GM12878 (cell line): ENCODE results near the gene ARHGEF10L. TPM values are rescaled to one million over a fixed set of nuclear protein-coding genes. Genes with fewer than 3 reads are reported as not detected.

Experiments used
- ATAC-seq: fragments of 200-7000 bp; cut with Tn5 transposase; 3 replicates; pipeline ENCODE4 v1.9.1; 2020; ENCODE audit warnings: mild to moderate bottlenecking, moderate library complexity
- BruUV-seq: library from RNA; stranded (reverse); fragments of 400-500 nt; replicated peaks from 2 replicates; lab custom pipeline; 2021; lab: Mats Ljungman, UMichigan
- CTCF ChIA-PET: fragments of 300-600 bp; sonication (Branson Sonifier 250); formaldehyde crosslinking; extraction: SDS; loops from one replicate; lab custom pipeline; 2021; ENCODE audit warnings: inconsistent platforms; lab: Yijun Ruan, JAX
- POLR2A ChIA-PET: fragments of 350-600 bp; formaldehyde crosslinking; extraction: SDS; loops from one replicate; lab custom pipeline; 2021; ENCODE audit warnings: inconsistent platforms; lab: Charles Lee
- RAD21 ChIA-PET: fragments of 300-600 bp; sonication (Branson Sonifier 250); formaldehyde crosslinking; loops from one replicate; lab custom pipeline; 2023; ENCODE audit warnings: antibody characterized with exemption; ENCODE audit not compliant: unreplicated experiment; lab: Charles Lee
- SMC1A ChIA-PET: fragments of 300-600 bp; sonication (Branson Sonifier 250); formaldehyde crosslinking; loops from one replicate; lab custom pipeline; 2023; ENCODE audit not compliant: unreplicated experiment, uncharacterized antibody; lab: Charles Lee
- DNase-seq: peaks from one replicate; pipeline ENCODE4 v3.0.0-alpha.2; 2011; ENCODE audit warnings: low read depth, low spot score
- FAIRE-seq: peaks from 3 replicates; lab custom pipeline; 2011; peaks lifted over from hg19 to GRCh38; lab: Jason Lieb, UNC
- H2AFZ ChIP-seq: 2 replicates; pipeline ENCODE4 v1.6.0; 2011; ENCODE audit warnings: low read depth, low read length, control low read depth; ENCODE audit not compliant: control insufficient read depth
- H3K27ac ChIP-seq: 2 replicates; pipeline ENCODE4 v1.5.1; 2011; ENCODE audit warnings: control low read depth; ENCODE audit not compliant: control insufficient read depth, insufficient read depth
- H3K27me3 ChIP-seq, 2 experiments: replicated peaks in 1 of 2; 2 replicates each; pipeline versions ENCODE4 v1.6.0 to v1.6.1; 2011; ENCODE audit warnings: low read length in 1 of 2; ENCODE audit not compliant: control insufficient read depth in 2 of 2, insufficient read depth in 2 of 2
- H3K36me3 ChIP-seq, 2 experiments: 2 replicates each; pipeline ENCODE4 v1.5.1; 2011; ENCODE audit warnings: low read length in 1 of 2; ENCODE audit not compliant: control insufficient read depth in 2 of 2, insufficient read depth in 2 of 2
- H3K4me1 ChIP-seq: 2 replicates; pipeline ENCODE4 v1.6.1; 2011; ENCODE audit warnings: mild to moderate bottlenecking, low read length, moderate library complexity, mixed read lengths; ENCODE audit not compliant: control insufficient read depth, insufficient read depth
- H3K4me2 ChIP-seq: 2 replicates; pipeline ENCODE4 v1.6.0; 2011; ENCODE audit warnings: control low read depth; ENCODE audit not compliant: control insufficient read depth, insufficient read depth
- H3K4me3 ChIP-seq: fragments of 200-600 bp; sonication (generic); 2 replicates; pipeline ENCODE4 v1.5.1; 2016
- H3K79me2 ChIP-seq: 2 replicates; pipeline ENCODE4 v1.6.0; 2011; ENCODE audit warnings: low read length; ENCODE audit not compliant: control insufficient read depth, insufficient read depth
- H3K9ac ChIP-seq: 2 replicates; pipeline ENCODE4 v1.8.0; 2011; ENCODE audit warnings: low read length, control low read depth, mixed read lengths; ENCODE audit not compliant: control insufficient read depth, insufficient read depth
- H3K9me3 ChIP-seq: replicated peaks from 3 replicates; pipeline ENCODE4 v1.5.1; 2011; ENCODE audit warnings: mild to moderate bottlenecking, low read length; ENCODE audit not compliant: control insufficient read depth, insufficient read depth
- H4K20me1 ChIP-seq: 2 replicates; pipeline ENCODE4 v1.6.0; 2011; ENCODE audit not compliant: control insufficient read depth, insufficient read depth
- BCLAF1 ChIP-seq: fragments of 450-650 bp; IDR thresholded peaks from 2 replicates; pipeline ENCODE4 v1.6.1; 2017; ENCODE audit warnings: antibody characterized with exemption, mild to moderate bottlenecking, moderate library complexity
- BHLHE40 ChIP-seq, 2 experiments: fragments of 450-650 bp in 1 of 2; IDR thresholded peaks; 2 replicates each; pipeline ENCODE4 v1.6.1; 2011 to 2017; ENCODE audit warnings: low read depth in 2 of 2, borderline replicate concordance in 1 of 2, improper control_type of control experiment in 1 of 2, low read length in 1 of 2, mild to moderate bottlenecking in 1 of 2
- BMI1 ChIP-seq: fragments of 450-650 bp; IDR thresholded peaks from 2 replicates; pipeline ENCODE4 v1.6.1; 2016; ENCODE audit warnings: mild to moderate bottlenecking, moderate library complexity, borderline replicate concordance
- FOXM1 ChIP-seq: IDR thresholded peaks from 2 replicates; pipeline ENCODE4 v1.6.1; 2012; ENCODE audit warnings: low read depth, mild to moderate bottlenecking, inconsistent platforms, low read length, moderate library complexity
- HSF1 ChIP-seq: fragments of 150-350 bp; IDR thresholded peaks from 2 replicates; pipeline ENCODE4 v1.6.1; 2014; ENCODE audit warnings: mild to moderate bottlenecking, low read depth, low read length
- KDM1A ChIP-seq: fragments of 200-600 bp; sonication (generic); IDR thresholded peaks from 2 replicates; pipeline ENCODE4 v1.6.1; 2016; ENCODE audit warnings: borderline replicate concordance
- MAX ChIP-seq: IDR thresholded peaks from 2 replicates; pipeline ENCODE4 v1.6.1; 2012; ENCODE audit warnings: low read depth, low read length, improper control_type of control experiment
- MEF2B ChIP-seq: fragments of 450-650 bp; IDR thresholded peaks from 2 replicates; pipeline ENCODE4 v1.6.1; 2018; ENCODE audit warnings: mild to moderate bottlenecking, moderate library complexity; ENCODE audit not compliant: partially characterized antibody, poor library complexity, severe bottlenecking
- MXI1 ChIP-seq: fragments of 150-350 bp; IDR thresholded peaks from 2 replicates; pipeline ENCODE4 v1.6.1; 2011; ENCODE audit warnings: low read depth, mild to moderate bottlenecking, inconsistent platforms, low read length, improper control_type of control experiment
- RELA ChIP-seq: fragments of 450-650 bp; IDR thresholded peaks from 2 replicates; pipeline ENCODE4 v1.8.0; 2014; ENCODE audit warnings: borderline replicate concordance; ENCODE audit not compliant: partially characterized antibody
- SIN3A ChIP-seq: IDR thresholded peaks from 2 replicates; pipeline ENCODE4 v1.6.1; 2012; ENCODE audit warnings: low read depth, low read length, improper control_type of control experiment
- STAT3 ChIP-seq: IDR thresholded peaks from 2 replicates; pipeline ENCODE4 v1.6.1; 2011; ENCODE audit warnings: low read depth, low read length, improper control_type of control experiment
- TCF12 ChIP-seq: IDR thresholded peaks from 2 replicates; pipeline ENCODE4 v1.6.1; 2011; ENCODE audit warnings: low read depth, mild to moderate bottlenecking, low read length
- USF1 ChIP-seq: IDR thresholded peaks from 2 replicates; pipeline ENCODE4 v1.6.1; 2011; ENCODE audit warnings: borderline replicate concordance, low read depth, mild to moderate bottlenecking, moderate library complexity, mixed read lengths, low read length; ENCODE audit not compliant: insufficient read depth; ENCODE audit errors: extremely low read length
- WGBS: methylation state at CpG from one replicate; pipeline ENCODE4 v1.1.6; 2016; ENCODE audit warnings: low lambda C conversion rate; ENCODE audit not compliant: insufficient replicate concordance, insufficient coverage; ENCODE audit errors: missing lambda C conversion rate; 5-methylcytosine and 5-hydroxymethylcytosine counted together
- in situ Hi-C: fragments of 300-500 bp; cut with MboI; formaldehyde crosslinking; loops from 9 replicates; pipeline ENCODE4 v1.14.3; 2018; ENCODE audit warnings: mixed read lengths
- intact Hi-C: fragments of 100-400 bp; cut with micrococcal nuclease; formaldehyde crosslinking; loops from one replicate; pipeline ENCODE4 v1.14.2; 2022; ENCODE audit not compliant: unreplicated experiment
- polyA plus RNA-seq, 11 experiments: library from polyadenylated mRNA; depleted of rRNA in 4 of 11; unstranded in 6 of 11; stranded (reverse) in 5 of 11; fragments of >200 nt; fragmentation: Nextera tagmentation in 4 of 11; fragmentation: Illumina TruSeq in 1 of 11; extraction: Ambion mirVana in 4 of 11; extraction: Trizol in 1 of 11; gene quantifications; 1 replicate in 1 of 11; 2 replicates in 10 of 11; pipeline versions ENCODE4 v1.2.1 to v1.2.3, GENCODE V29; 2011 to 2016; ENCODE audit warnings: inconsistent platforms in 2 of 11, missing spikeins in 2 of 11, low read depth in 1 of 11
- total RNA-seq, 4 experiments: library from RNA; depleted of rRNA in 3 of 4; stranded (reverse); fragments of >200 nt in 3 of 4; fragmentation: Illumina TruSeq in 1 of 4; extraction: Trizol in 1 of 4; gene quantifications; 2 replicates each; pipeline versions ENCODE4 v1.2.1 to v1.2.3, GENCODE V29; 2013 to 2021

ARHGEF10L gene
- total and polyA plus RNA-seq, 10 of the 15 experiments (the other 5 are each of a cell fraction or from before 2014, with no cell fraction given) = 0.05 to 0.94 (median 0.28) TPM; not detected in 2

GRCh38 chr1:17595602-17595925, 56.1 kb downstream of the ARHGEF10L start:
- POLR2A ChIA-PET = interaction anchor here (0.6 kb wide), 3 partner anchors 15 to 264 kb away, joined by 4 to 7 read pairs (median 4); no protein-coding TSS in a partner anchor
- SMC1A ChIA-PET = no interaction called here
- Histone ChIP-seq H3K4me3 (no peak overlapping the region), H3K4me1 (no peaks in the 10 kb centered on the region), H3K4me2 (no peak overlapping the region), H3K9ac (no peak overlapping the region), H3K9me3 (no peaks in the 10 kb centered on the region), H2AFZ (no peak overlapping the region), H3K79me2 (no peaks in the 10 kb centered on the region), H3K27me3 (peaks cover 0 to 4% of the 10 kb centered on the region in 2 experiments; a peak in 1 of 4 replicates), H4K20me1 (no peaks in the 10 kb centered on the region), H3K36me3 (no peaks in the 10 kb centered on the region), H3K27ac (no peak overlapping the region)
- CTCF ChIA-PET = interaction anchor here (0.9 kb wide), 1 partner anchor 11 kb away, joined by 6 read pairs; no protein-coding TSS in a partner anchor
- intact Hi-C loops = no loop called here
- no peak for ATAC-seq
- 25% methylated on average over 10 of the region's 10 CpGs for WGBS
- RAD21 ChIA-PET = interaction anchor here (0.6 to 1.3 kb wide), 3 partner anchors 9 to 59 kb away, joined by 3 to 4 read pairs (median 3); no protein-coding TSS in a partner anchor
- no peak for DNase-seq
- FAIRE-seq = no peak
- in situ Hi-C loops = no loop called here
- BruUV-seq = no TSS peak
- TF ChIP-seq USF1 (no peak), FOXM1 (no peak), MAX (no peak), TCF12 (no peak), STAT3 (no peak), MEF2B (no peak), BCLAF1 (no peak), HSF1 (no peak), RELA (no peak), SIN3A (no peak), BMI1 (no peak), MXI1 (no peak), BHLHE40 (IDR thresholded peaks at IDR 0.05; ENCODE audit: borderline replicate concordance in 1 of 2, low read depth in 2 of 2, low read length in 1 of 2) (no peak), KDM1A (no peak)
